Activated CD4-positive, CD25-positive, alpha-beta regulatory T cell treated with anti-CD3 and anti-CD28 coated beads, Interleukin-2, amount 50 U/mL, for 72 hours (primary cell): Measurements from ENCODE around the gene RAPSN.

Experiments used
- DNase-seq: peaks from one replicate; pipeline ENCODE4 v3.0.0; 2021

Gene RAPSN

GRCh38 chr11:47448566-47449427 is at the start of gene RAPSN:
RAPSN (minus strand) TSS chr11:47449136; CDS start chr11:47448964, 172 bp downstream.
- DNase-seq: no peak

GRCh38 chr11:47498149-47498548 is 49.2 kb upstream of the RAPSN start:
- DNase-seq: no peak

- no peak for DNase-seq
Observed at GRCh38 chr11:47496808-47497207, 47.9 kb upstream of the RAPSN start.

- no peak for DNase-seq
Observed at GRCh38 chr11:47495856-47496217, 46.9 kb upstream of the RAPSN start.

GRCh38 chr11:47495011-47495855 is 46.3 kb upstream of the RAPSN start:
- no peak for DNase-seq

- no peak for DNase-seq
Observed at GRCh38 chr11:47489395-47489755, 40.4 kb upstream of the RAPSN start.

GRCh38 chr11:47488674-47489394 is 39.9 kb upstream of the RAPSN start:
- no peak for DNase-seq

- DNase-seq: no peak
Observed at GRCh38 chr11:47488111-47488510, 39.2 kb upstream of the RAPSN start.

- DNase-seq: no peak
Observed at GRCh38 chr11:47487421-47487820, 38.5 kb upstream of the RAPSN start.

GRCh38 chr11:47485107-47485506 is 36.2 kb upstream of the RAPSN start:
- DNase-seq: no peak

GRCh38 chr11:47483457-47483856 is 34.5 kb upstream of the RAPSN start:
- DNase-seq: no peak

GRCh38 chr11:47480762-47481161 is 31.8 kb upstream of the RAPSN start:
- DNase-seq: no peak

GRCh38 chr11:47478651-47479329 is 29.9 kb upstream of the RAPSN start:
- no peak for DNase-seq

- DNase-seq: no peak
Observed at GRCh38 chr11:47477753-47478152, 28.8 kb upstream of the RAPSN start.

- DNase-seq: no peak
Observed at GRCh38 chr11:47477323-47477722, 28.4 kb upstream of the RAPSN start.

- DNase-seq: no peak
Observed at GRCh38 chr11:47470671-47471070, 21.7 kb upstream of the RAPSN start.

- DNase-seq: no peak
Observed at GRCh38 chr11:47469361-47470179, 20.6 kb upstream of the RAPSN start.

GRCh38 chr11:47468598-47469214 is 19.8 kb upstream of the RAPSN start:
- DNase-seq: no peak

GRCh38 chr11:47467357-47467756 is 18.4 kb upstream of the RAPSN start:
- DNase-seq: no peak

GRCh38 chr11:47466701-47467250 is 17.8 kb upstream of the RAPSN start:
- DNase-seq: no peak

GRCh38 chr11:47466201-47466600 is 17.3 kb upstream of the RAPSN start:
- no peak for DNase-seq
